GM15510 (cell line): Measurements from ENCODE around the gene ROBO1.

Experiments used
- POLR2A ChIP-seq: IDR thresholded peaks from 3 replicates; pipeline ENCODE4 v1.6.1; 2011; ENCODE audit warnings: borderline replicate concordance; ENCODE audit not compliant: insufficient read length; ENCODE audit errors: extremely low read depth

The ROBO1 gene

GRCh38 chr3:78632925-78633553, 1134.8 kb downstream of the ROBO1 start:
- no peak for TF ChIP-seq POLR2A

DNA sequence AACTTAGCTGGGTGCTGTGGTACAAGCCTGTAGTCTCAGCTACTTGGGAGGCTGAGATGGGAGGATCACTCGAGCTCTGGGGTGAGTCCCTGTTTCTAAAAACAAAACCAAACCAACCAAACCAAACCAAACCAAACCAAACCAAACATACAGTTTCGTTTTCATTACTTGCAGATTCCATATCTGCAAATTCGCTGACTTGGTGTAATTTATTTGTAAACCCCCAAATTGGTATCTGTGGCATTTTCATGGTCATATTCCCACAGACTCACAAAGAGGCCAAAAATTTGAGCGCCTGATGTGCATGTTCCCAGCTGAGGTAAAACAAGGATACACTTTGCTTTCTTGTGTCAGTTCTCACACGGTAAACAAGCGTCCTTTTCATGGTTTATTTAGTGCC, 1138.3 kb downstream of the ROBO1 start:
- TF ChIP-seq POLR2A: no peak

DNA sequence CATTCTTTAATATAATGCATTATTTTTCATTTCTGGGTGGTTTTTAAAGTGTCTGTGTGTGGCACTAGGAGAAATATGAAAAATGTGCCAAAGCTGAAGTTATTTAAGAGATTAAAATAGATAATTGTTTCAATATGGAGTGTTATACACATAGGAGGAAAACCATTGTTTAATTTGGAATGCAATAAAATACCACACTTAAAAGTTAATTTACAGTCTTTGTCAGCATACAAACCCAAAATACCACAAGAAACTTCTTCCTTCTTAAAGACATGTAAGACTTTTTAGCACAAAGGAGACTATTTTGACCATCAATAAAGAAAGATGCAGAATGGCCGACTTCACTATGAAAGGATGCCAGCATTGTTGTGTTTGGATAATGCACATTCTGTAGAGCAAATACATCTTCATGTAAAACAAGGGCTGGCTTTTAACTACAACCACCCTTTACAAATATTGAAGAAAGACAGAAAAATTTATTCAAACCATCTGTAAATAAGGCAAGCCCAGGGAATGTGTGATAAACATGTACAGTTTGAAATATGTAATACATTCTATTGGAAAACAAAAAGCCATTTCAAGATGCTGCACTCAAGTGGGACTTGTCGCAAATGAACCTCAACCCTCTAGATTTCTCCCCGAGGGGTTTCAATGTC, 1146.6 kb downstream of the ROBO1 start:
- no peak for TF ChIP-seq POLR2A

- no peak for TF ChIP-seq POLR2A
Measured at GRCh38 chr3:78614486-78614885, 1153.3 kb downstream of the ROBO1 start.

DNA sequence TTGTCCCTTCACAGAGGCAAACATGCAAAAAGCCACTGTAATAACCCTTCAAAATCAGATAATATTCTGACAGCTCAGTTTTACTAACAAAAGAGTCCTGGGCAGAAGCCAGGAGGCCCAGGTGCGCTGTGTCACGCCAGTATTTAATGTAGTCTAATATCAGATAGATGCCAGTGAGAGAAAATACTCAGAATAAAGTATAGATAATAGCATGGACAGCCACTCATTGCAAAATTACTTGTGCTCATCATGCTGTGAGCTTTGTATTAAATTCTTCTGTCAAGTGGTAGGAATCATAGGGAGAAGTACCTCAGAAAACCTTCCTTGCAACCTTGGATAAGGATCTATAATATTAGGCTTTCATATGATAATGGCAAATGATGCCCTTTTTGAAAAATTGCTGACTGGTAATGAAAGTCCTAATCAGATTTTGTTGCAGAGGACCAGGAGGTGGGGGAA, 1154.3 kb downstream of the ROBO1 start:
- TF ChIP-seq POLR2A: no peak

DNA sequence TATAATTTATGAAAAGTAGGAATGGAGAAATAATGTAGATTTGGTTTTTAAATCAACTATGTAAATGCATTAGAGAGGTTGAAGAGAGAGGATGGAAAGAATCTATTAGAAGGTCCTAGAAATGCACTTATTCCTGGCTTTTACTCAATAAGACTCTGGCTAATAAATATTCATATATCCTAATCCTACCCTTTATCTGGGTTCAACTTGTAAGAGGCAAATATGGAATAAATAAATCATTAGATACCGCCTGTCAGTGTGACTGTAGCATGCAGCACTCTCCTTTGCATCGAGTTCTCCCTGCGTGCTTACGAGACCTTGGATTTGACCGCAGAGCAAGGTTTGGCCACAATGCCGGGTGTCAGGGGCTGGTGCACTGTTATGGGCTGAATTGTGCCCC, 1156.5 kb downstream of the ROBO1 start:
- TF ChIP-seq POLR2A: no peak

DNA sequence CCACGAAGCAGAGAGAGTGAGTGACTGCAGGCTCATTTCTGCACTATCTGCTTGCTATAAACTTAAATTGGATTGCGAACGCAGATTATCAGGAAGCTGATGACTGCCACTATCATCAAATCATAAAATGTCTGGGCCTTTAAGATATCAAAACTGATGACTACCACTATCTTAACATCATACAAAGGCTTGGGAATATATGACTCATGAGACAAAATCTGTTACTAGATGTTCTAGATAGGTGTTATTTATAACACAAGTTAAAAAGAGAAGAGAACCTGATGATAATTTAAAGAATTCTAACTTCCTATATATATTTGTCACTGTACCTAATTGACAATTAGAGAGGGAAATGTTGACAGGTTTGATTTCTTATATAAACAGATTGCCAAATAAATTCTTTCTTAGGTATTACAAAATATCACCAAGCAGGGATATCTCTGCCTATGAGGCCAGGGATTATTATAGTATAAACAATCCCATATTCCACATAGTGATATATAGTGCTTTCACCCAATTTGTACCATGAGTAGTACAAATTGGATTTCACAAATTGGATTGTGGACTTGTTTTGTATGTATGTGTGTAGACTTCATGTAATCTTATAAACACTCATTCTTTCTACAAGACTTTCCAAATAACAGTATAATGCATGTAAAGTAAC, 1157.2 kb downstream of the ROBO1 start:
- TF ChIP-seq POLR2A: no peak

- no peak for TF ChIP-seq POLR2A
Measured at GRCh38 chr3:78606756-78607155, 1161.0 kb downstream of the ROBO1 start.

GRCh38 chr3:78605178-78605577, 1162.6 kb downstream of the ROBO1 start:
- TF ChIP-seq POLR2A: no peak

DNA sequence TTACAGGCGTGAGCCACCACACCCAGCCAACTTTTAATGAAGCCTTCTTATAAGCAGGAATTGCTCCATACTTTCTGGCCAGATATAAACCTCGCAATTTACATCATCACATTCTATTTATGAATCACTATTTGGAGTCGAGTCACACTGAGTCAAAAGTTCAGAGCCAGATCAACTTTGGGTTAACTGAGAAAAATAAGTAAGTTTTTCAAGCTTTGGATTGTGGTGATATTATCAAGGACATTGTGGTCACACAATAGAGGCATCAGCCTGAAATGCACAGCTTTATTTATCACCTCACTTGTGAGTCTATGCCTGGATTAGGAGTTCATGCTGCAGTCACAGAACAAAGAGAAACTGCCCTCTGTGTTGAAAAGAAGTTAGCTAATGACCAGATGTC, 1163.5 kb downstream of the ROBO1 start:
- TF ChIP-seq POLR2A: no peak

DNA sequence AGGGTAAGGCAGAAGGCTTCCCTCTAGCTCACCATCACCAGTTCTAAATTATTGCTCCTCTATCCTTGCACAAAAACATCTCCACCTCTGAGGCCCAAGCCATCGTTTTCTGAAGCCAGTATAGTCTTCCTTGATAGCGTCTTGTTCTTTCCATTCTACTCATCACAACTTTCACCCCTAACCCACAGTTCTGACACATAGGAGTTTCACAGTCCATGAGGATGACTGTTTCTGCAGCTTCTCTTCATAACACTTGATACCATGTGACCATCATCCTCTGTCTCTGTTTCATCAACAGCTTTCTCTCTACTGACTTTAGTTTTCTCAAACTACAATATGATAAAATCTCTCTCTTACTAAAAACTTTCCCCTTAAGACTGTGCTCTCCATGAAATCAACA, 1166.5 kb downstream of the ROBO1 start:
- TF ChIP-seq POLR2A: no peak

DNA sequence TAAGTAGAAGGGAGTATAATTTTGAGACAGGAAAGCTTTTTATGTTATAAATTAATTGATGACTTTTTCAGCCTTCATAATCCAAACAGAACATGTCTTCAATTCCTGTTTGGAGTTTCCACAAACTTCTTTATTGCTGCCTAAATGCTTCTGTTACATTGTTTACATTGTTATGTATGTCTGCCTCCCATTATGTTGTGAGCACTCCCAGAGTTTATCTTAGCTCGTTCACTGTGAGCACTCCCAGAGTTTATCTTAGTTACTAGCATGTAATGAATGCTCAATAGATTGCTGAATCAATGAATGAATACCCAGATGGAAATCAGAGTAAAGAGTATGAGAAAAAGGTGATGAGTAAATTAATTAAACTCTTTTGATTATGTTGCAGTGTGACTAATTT, 1178.0 kb downstream of the ROBO1 start:
- no peak for TF ChIP-seq POLR2A

DNA sequence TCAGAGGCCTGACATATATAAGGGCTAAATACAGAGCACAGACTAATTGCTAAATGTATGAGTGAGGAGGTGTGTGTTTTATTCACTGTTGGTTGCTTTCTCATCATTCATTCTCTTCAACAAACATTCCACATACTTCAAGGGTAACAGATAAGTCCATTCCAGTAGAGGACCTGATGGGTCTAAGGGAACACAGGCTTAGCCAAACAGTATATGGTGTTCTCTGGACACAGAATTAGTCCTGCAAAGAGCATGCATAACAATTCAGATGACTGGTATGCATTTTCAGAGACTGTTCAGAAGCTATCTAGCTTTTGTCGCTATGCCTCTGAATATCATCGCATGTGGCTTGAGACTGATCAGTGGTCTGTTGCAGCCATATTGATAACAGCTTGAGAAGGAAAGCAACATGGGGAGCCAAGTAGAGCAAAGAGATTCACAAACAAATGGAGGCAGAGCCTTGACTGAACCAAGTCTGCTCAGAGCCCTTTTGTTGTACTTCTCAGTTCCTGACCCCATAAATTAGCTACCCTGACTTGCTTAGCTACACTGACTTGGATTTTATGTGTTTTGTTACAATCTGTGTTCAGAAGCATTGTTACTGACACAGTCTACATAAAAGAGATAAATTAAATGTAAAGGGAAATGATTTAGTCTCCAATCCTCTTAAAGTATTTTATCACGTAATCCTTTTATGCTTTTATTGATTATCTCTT, 1178.7 kb downstream of the ROBO1 start:
- no peak for TF ChIP-seq POLR2A

- no peak for TF ChIP-seq POLR2A
Measured at GRCh38 chr3:78580681-78581080, 1187.1 kb downstream of the ROBO1 start.

GRCh38 chr3:78571486-78571885, 1196.3 kb downstream of the ROBO1 start:
- TF ChIP-seq POLR2A: no peak
